BLaER1 (cell line): ENCODE data around the gene IFIT2.
"Not testable (repeated sequence)": the region's sequence is repeated elsewhere in the genome, so short reads cannot be mapped to it uniquely, and the experiment has no call there.

Experiments used
- H3K27ac ChIP-seq: shearing (Covaris generic); formaldehyde crosslinking; 2 replicates; pipeline ENCODE4 v1.8.1; 2022
- H3K27me3 ChIP-seq: shearing (Covaris generic); formaldehyde crosslinking; 2 replicates; pipeline ENCODE4 v1.8.1; 2022
- H3K36me3 ChIP-seq: shearing (Covaris generic); formaldehyde crosslinking; 2 replicates; pipeline ENCODE4 v1.8.1; 2022
- H3K4me1 ChIP-seq: shearing (Covaris generic); formaldehyde crosslinking; 2 replicates; pipeline ENCODE4 v1.8.1; 2022
- H3K4me2 ChIP-seq: shearing (Covaris generic); formaldehyde crosslinking; 2 replicates; pipeline ENCODE4 v1.8.1; 2022
- H3K4me3 ChIP-seq: shearing (Covaris generic); formaldehyde crosslinking; 2 replicates; pipeline ENCODE4 v1.8.1; 2022
- H3K9ac ChIP-seq: shearing (Covaris generic); formaldehyde crosslinking; 2 replicates; pipeline ENCODE4 v1.8.1; 2022
- H3K9me3 ChIP-seq: shearing (Covaris generic); formaldehyde crosslinking; 2 replicates; pipeline ENCODE4 v1.8.1; 2022
- H4K20me1 ChIP-seq: shearing (Covaris generic); formaldehyde crosslinking; 2 replicates; pipeline ENCODE4 v1.8.1; 2022
- Cebpa-rat ChIP-seq: shearing (Covaris generic); IDR thresholded peaks from 2 replicates; pipeline ENCODE4 v1.8.1; 2022

IFIT2 gene

GRCh38 chr10:89327803-89328441, 26.1 kb downstream of the IFIT2 start, which contains the start of gene IFIT3:
TSS of gene IFIT3 (plus strand) at chr10:89327997. CDS start at chr10:89328074, 77 bp downstream.
- Histone ChIP-seq H3K4me3 (peak within 1 kb of the TSS; percentile 65), H3K4me2 (peak within 1 kb of the TSS; percentile 94), H3K9ac (peak within 1 kb of the TSS; percentile 68), H3K27ac (peak within 1 kb of the TSS; percentile 78), H4K20me1 (no peaks in the 10 kb centered on the region), H3K36me3 (no peaks in the 10 kb centered on the region), H3K27me3 (no peaks in the 10 kb centered on the region), H3K4me1 (peaks cover 56% of the 10 kb centered on the region), H3K9me3 (peaks cover 5% of the 10 kb centered on the region; the same call in 1 of the 2 replicates)
- no peak for TF ChIP-seq Cebpa-rat

GRCh38 chr10:89329151-89329550, 27.3 kb downstream of the IFIT2 start:
- H3K4me1 ChIP-seq: peaks cover 68% of the 10 kb centered on the region
- H3K4me3 ChIP-seq: peak overlapping the region; percentile 65; the same call in 1 of the 2 replicates
- H4K20me1 ChIP-seq: no peaks in the 10 kb centered on the region
- H3K27ac ChIP-seq: no peak overlapping the region
- H3K27me3 ChIP-seq: no peaks in the 10 kb centered on the region
- H3K36me3 ChIP-seq: no peaks in the 10 kb centered on the region
- H3K9ac ChIP-seq: no peak overlapping the region
- H3K4me2 ChIP-seq: peak overlapping the region; percentile 94
- peaks cover 5% of the 10 kb centered on the region; the same call in 1 of the 2 replicates for H3K9me3 ChIP-seq
- TF ChIP-seq Cebpa-rat: no peak

GRCh38 chr10:89330014-89330413, 28.2 kb downstream of the IFIT2 start:
- H4K20me1 ChIP-seq, H3K9ac ChIP-seq, H3K9me3 ChIP-seq, H3K27me3 ChIP-seq, H3K4me3 ChIP-seq, H3K36me3 ChIP-seq: not testable (repeated sequence)
- Histone ChIP-seq H3K27ac (0 out of 2 replicates have a peak overlapping the region, but pooled peaks have one; percentile 57), H3K4me2 (peak overlapping the region; percentile 94), H3K4me1 (peaks cover 75% of the 10 kb centered on the region)

- Histone ChIP-seq H3K36me3 (no peaks in the 10 kb centered on the region), H3K27ac (peak overlapping the region; percentile 57), H3K4me1 (peaks cover 75% of the 10 kb centered on the region), H3K27me3 (no peaks in the 10 kb centered on the region), H3K9ac (no peak overlapping the region), H3K9me3 (no peaks in the 10 kb centered on the region), H4K20me1 (no peaks in the 10 kb centered on the region), H3K4me3 (no peak overlapping the region), H3K4me2 (peak overlapping the region; percentile 94)
- TF ChIP-seq Cebpa-rat: no peak
Observed at GRCh38 chr10:89330537-89331212, 28.8 kb downstream of the IFIT2 start.

GRCh38 chr10:89331487-89332122, 29.8 kb downstream of the IFIT2 start:
- H3K27me3 ChIP-seq, H3K36me3 ChIP-seq, H3K9me3 ChIP-seq, H4K20me1 ChIP-seq: not testable (repeated sequence)
- H3K4me1 ChIP-seq: peaks cover 75% of the 10 kb centered on the region
- H3K4me2 ChIP-seq: peak overlapping the region; percentile 94
- peak overlapping the region; percentile 60 for H3K4me3 ChIP-seq
- peak overlapping the region; percentile 57; the same call in 1 of the 2 replicates for H3K27ac ChIP-seq
- H3K9ac ChIP-seq: peak overlapping the region; percentile 16; the same call in 1 of the 2 replicates

GRCh38 chr10:89332123-89332633, 30.3 kb downstream of the IFIT2 start:
- H3K4me2 ChIP-seq: peak overlapping the region; percentile 94
- no peak for TF ChIP-seq Cebpa-rat
- peak overlapping the region; percentile 57 for H3K27ac ChIP-seq
- peak overlapping the region; percentile 60 for H3K4me3 ChIP-seq
- no peaks in the 10 kb centered on the region for H3K27me3 ChIP-seq
- peaks cover 6% of the 10 kb centered on the region for H3K36me3 ChIP-seq
- H3K9me3 ChIP-seq: peaks cover 1% of the 10 kb centered on the region; the same call in 1 of the 2 replicates
- H3K4me1 ChIP-seq: peaks cover 70% of the 10 kb centered on the region
- H3K9ac ChIP-seq: peak overlapping the region; percentile 16; the same call in 1 of the 2 replicates
- H4K20me1 ChIP-seq: no peaks in the 10 kb centered on the region

- Histone ChIP-seq H3K9me3 (peaks cover 13% of the 10 kb centered on the region; the same call in 1 of the 2 replicates), H3K27ac (no peak overlapping the region), H3K4me3 (no peak overlapping the region), H4K20me1 (no peaks in the 10 kb centered on the region), H3K9ac (no peak overlapping the region), H3K4me2 (no peak overlapping the region), H3K27me3 (no peaks in the 10 kb centered on the region), H3K36me3 (peaks cover 36% of the 10 kb centered on the region), H3K4me1 (peaks cover 43% of the 10 kb centered on the region)
- TF ChIP-seq Cebpa-rat: no peak
Observed at GRCh38 chr10:89335226-89335625, 33.4 kb downstream of the IFIT2 start.

GRCh38 chr10:89336241-89336640, 34.4 kb downstream of the IFIT2 start:
- Histone ChIP-seq H3K4me2 (no peak overlapping the region), H3K9ac (no peak overlapping the region), H3K4me3 (no peak overlapping the region), H4K20me1 (no peaks in the 10 kb centered on the region), H3K27ac (no peak overlapping the region), H3K36me3 (peaks cover 46% of the 10 kb centered on the region), H3K9me3 (peaks cover 13% of the 10 kb centered on the region; the same call in 1 of the 2 replicates), H3K27me3 (no peaks in the 10 kb centered on the region), H3K4me1 (peaks cover 33% of the 10 kb centered on the region)
- no peak for TF ChIP-seq Cebpa-rat

- Histone ChIP-seq H3K4me2 (no peak overlapping the region), H3K4me1 (peaks cover 24% of the 10 kb centered on the region), H3K27me3 (no peaks in the 10 kb centered on the region), H3K9me3 (peaks cover 13% of the 10 kb centered on the region; the same call in 1 of the 2 replicates), H3K4me3 (no peak overlapping the region), H3K27ac (no peak overlapping the region), H3K9ac (no peak overlapping the region), H4K20me1 (no peaks in the 10 kb centered on the region), H3K36me3 (peaks cover 46% of the 10 kb centered on the region)
- no peak for TF ChIP-seq Cebpa-rat
Observed at GRCh38 chr10:89337484-89337883, 35.6 kb downstream of the IFIT2 start.
